MM.1S (cell line): ENCODE results near the gene TCP11.

Experiments used
- CTCF ChIP-seq: fragments of 300-600 bp; sonication (generic); IDR thresholded peaks from 2 replicates; pipeline ENCODE4 v1.5.1; 2016; ENCODE audit warnings: antibody characterized with exemption, low read length, mixed read lengths
- EZH2 ChIP-seq: fragments of 300-600 bp; sonication (generic); optimal IDR thresholded peaks from 2 replicates; pipeline ENCODE3; 2017; ENCODE audit warnings: low read depth, mild to moderate bottlenecking, antibody characterized with exemption, low read length, mixed read lengths

GRCh38 chr6:35184580-35185301, 43.6 kb upstream of the TCP11 start:
- TF ChIP-seq CTCF (no peak), EZH2 (no peak)
